Testis (tissue), 2 donors: ENCODE measurements around the gene MROH7.

ENCODE experiments used
- CTCF ChIP-seq, 3 experiments: fragments of 450-650 bp in 2 of 3; fragments of 200-600 bp in 1 of 3; sonication (generic) in 1 of 3; IDR thresholded peaks; one replicate each; pipeline ENCODE4 v1.5.1; 2016 to 2019; ENCODE audit warnings: antibody characterized with exemption in 3 of 3, mild to moderate bottlenecking in 2 of 3, moderate library complexity in 1 of 3
- POLR2A ChIP-seq: fragments of 450-650 bp; IDR thresholded peaks from one replicate; pipeline ENCODE4 v1.6.1; 2017; ENCODE audit warnings: antibody characterized with exemption, mild to moderate bottlenecking, moderate library complexity

- TF ChIP-seq CTCF (IDR thresholded peaks at IDR 0.05) (no peak), POLR2A (no peak)
Measured at GRCh38 chr1:54645806-54646676, 4.5 kb downstream of the MROH7 start.
